Stimulated activated CD8-positive, alpha-beta memory T cell treated with anti-CD3 and anti-CD28 coated beads, Interleukin-4, amount 100 ng/mL, for 48 hours (primary cell): ENCODE data around the gene SNX25.
"Not testable (repeated sequence)": the region's sequence is repeated elsewhere in the genome, so short reads cannot be mapped to it uniquely, and the experiment has no call there.

Source experiments
- DNase-seq: peaks from one replicate; pipeline ENCODE4 v3.0.0-alpha.2; 2020

The SNX25 gene

GRCh38 chr4:185311113-185311888, 101.9 kb downstream of the SNX25 start:
- DNase-seq: no peak

DNA sequence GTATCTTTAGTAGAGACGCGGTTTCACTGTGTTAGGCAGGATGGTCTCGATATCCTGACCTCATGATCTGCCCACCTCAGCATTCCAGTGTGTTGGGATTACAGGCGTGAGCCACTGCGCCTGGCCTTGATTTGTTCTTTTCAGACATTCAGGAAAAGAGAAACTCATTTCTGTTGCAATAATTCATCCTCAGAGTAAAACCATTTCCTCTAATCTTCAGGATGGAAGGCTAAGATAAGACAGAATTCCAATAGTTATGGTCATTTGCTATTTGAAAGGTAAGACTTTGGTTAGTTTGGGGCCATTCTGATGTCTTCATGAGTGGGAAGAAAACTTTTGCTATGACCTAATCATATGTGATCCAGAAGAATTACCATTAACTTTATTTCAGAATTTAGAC, 103.3 kb downstream of the SNX25 start:
- DNase-seq: no peak

DNA sequence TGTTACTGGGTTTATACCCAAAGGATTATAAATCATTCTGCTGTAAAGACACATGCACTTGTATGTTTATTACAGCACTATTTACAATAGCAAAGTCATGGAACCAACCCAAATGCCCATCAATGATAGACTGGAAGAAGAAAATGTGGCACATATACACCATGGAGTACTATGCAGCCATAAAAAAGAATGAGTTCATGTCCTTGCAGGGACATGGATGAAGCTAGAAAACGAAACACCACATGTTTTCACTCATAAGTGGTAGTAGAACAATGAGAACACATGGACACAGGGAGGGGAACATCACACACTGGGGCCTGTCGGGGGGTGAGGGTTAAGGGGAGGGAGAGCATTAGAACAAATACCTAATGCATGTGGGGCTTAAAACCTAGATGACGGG, 108.1 kb downstream of the SNX25 start:
- not testable (repeated sequence) for DNase-seq

- DNase-seq: no peak
These were observed 108.5 kb downstream of the SNX25 start for GRCh38 chr4:185317880-185318279.

DNA sequence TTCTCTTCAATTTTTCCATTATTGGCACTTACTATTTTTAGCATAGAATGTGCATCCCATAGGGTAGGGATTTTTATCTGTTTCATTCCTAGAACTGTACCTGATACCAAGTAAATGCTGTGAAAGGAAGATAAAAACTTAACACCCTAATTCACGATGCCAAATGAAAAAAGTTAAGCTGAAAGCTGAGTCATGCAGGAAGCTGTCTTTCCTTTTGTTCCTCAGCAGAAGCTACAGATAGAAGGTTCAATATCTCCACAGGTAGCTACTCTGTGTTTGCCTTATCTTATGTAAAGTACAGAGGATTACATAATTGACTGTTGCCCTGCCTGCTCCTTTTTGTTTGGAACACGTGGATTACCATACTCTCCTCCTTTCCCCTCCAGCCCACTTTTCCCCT, 109.3 kb downstream of the SNX25 start:
- DNase-seq: no peak

- no peak for DNase-seq
These were observed 113.4 kb downstream of the SNX25 start for GRCh38 chr4:185322803-185323202.

GRCh38 chr4:185323606-185324005, 114.2 kb downstream of the SNX25 start:
- DNase-seq: no peak

GRCh38 chr4:185324361-185324760, 115.0 kb downstream of the SNX25 start:
- not testable (repeated sequence) for DNase-seq

DNA sequence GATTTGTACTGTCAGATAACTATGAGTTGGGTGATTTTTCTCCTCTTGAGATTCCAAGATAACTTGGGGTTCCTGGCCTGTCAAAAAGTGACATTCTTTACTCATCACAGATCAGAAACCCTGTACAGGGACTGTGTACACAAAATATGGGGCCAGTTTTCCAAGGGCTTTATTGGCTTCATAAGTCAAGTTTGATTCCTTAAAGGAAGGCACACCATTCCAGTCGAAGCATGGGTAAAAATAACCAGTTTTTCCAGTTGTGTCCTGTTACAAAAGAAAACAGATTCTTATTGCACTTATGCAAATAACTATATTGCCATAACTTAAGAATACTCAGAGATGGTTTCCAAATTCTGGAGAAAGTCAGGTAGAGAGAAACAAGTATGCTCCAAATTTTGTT, 116.3 kb downstream of the SNX25 start:
- DNase-seq: not testable (repeated sequence)

GRCh38 chr4:185328586-185328985, 119.2 kb downstream of the SNX25 start:
- no peak for DNase-seq

- DNase-seq: not testable (repeated sequence)
These were observed 120.6 kb downstream of the SNX25 start for GRCh38 chr4:185329879-185330510.

DNA sequence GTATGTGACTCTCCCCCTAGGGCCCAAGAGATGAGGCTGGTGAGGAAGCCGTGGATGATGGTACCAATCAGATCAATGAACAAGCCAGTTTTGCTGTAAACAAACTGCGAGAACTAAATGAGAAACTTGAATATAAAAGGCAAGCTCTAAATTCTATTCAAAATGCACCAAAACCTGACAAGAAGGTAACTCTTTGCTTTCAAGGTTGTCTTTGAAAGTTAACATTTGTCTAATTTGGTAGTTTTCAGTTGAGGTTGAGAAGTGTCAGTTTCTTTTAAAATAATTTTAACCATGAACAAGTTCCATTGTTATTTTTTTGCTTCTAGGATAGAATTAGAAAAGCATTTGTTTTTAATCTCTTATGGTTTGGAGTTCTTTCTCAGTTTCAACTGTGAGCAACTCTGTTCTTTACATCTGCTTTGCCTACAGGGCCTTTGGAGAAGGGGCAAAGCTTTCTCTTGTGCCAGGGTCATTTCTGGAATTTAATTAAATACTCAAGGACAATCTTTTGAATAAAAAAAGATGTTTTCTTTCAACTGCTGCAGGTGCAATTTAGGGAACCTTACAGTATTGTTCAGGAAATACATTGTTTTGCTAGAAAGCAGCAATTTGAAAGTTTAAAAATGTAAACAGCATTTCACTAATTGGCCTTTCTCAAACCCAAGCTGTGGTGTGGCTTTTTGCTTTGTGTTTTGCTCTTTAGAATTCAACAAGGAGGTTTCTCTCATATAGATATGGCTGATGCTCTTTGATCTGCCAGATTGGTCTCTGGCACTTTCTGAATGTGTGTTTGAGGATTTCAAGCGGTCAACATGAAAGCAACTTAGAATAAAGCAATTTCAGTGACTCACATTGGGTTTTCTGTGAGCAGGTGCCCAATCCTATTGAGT, 123.4 kb downstream of the SNX25 start:
- DNase-seq: no peak

GRCh38 chr4:185334326-185334725, 124.9 kb downstream of the SNX25 start:
- no peak for DNase-seq

- no peak for DNase-seq
These were observed 126.2 kb downstream of the SNX25 start for GRCh38 chr4:185335579-185335978.

DNA sequence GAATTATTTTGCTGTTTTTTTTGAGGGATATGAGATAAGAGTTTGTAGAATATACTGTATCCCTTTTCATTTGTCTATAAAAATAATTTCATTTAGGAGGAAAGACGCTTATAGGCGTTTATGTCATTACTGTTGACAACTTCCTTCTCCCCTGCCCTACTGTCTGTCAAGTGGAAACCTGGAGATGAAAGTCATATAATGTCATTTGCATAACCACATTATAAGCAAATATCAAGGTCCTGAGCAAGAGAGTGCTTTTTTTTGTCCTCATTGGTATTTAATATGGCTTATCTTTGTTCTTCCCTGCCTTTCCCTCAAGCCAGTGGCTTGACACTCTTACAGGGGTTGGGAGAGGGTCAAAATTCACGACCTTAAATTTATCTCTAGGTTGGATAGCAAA, 130.5 kb downstream of the SNX25 start:
- DNase-seq: no peak

DNA sequence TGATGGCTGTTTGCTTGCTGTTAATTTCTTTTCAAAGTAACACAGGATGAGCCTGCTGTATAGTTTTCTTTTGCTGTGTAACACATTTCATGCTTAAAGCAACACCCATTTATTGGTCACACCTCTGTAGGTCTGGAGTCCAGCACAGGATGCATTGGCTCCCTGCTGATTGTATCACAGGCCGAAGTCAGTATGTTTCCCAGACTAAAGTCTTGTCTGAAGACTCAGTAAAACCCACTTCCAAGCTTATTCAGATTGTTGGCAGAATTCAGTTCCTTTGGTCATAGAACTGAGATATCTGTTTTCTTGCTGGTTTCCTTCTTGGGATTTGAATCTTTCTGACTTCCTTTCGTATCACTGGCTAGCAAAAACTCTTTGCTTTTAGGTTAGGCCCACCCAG, 132.0 kb downstream of the SNX25 start:
- no peak for DNase-seq

DNA sequence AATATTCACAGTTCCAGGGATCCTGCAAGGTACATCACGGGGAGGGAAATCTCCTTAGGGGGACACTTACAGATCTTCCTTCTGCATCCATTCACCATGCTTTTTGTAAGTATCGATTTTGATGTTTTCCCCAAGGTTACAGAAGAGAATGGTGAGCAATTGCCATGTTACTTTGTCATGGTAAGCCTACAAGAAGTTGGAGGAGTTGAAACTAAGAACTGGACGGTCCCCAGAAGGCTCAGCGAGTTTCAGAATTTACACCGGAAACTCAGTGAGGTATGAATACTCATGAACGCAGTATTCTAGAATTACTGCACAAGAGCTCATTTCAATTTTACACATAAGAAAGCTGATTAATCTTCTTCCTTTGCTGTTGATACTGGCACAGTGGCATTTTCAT, 132.4 kb downstream of the SNX25 start:
- no peak for DNase-seq

GRCh38 chr4:185343726-185344581, 134.6 kb downstream of the SNX25 start:
- DNase-seq: peak; percentile 32

DNA sequence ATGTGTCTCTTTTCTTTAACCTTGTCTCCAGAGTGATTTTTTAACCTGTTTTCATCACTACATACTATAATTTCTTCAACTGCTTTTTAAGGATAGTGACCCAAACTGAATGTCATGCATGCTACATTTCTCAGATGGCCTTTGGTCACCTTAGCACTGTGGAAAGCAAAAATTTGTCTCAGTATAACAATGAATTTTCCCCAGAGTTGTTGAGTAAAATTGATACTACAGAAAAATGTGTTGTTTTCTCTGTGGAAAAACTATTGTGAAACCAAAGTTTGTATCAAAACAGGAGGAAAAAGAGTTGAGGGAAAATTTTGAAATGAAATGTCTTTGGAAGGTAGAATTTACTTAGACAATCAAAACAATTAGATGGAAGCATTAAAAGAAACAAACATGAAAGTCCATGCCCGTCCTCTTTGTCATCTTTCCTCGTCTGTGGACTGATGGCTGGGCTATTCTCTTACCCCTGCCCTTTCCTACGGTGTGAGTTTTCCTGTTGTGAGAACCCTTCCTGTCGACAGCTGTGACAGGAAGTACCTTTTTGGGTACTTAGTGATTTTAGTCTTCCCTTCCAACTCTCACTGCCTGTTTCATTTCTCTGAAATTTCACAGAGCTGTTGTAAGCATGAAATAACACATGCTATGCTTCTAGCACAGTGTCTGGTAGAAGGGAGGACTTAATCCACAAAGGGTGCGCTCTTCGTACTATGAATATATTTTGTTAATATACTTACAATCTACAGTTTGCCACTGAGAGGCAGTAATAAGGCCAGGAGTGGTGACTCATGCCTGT, 135.5 kb downstream of the SNX25 start:
- no peak for DNase-seq

DNA sequence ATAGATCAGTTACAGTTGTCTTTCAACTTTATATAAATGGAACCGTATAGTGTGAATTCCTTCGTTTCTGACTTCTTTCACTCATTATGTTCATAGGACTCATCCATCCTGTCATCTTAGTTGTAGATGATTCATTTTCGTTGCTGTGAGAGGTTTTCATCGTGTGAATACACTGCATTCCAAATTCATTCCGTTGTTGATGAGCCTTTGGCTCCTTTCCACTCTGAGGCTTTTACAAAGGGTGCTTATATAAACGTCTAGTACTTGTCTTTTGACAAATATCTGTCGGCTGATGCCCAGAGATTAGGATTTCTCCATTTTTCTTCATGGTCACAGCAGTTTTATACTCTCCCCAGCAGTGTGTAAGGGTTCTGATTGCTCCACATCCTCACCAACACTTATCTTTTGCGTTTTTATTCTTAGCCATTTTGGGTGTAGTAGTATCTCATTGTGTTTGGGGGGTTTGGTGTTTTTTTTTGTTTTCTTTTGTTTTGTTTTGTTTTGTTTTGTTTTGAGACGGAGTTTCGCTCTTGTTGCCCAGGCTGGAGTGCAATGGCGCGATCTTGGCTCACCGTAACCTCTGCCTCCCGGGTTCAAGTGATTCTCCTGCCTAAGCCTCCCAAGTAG, 137.7 kb downstream of the SNX25 start:
- DNase-seq: no peak

DNA sequence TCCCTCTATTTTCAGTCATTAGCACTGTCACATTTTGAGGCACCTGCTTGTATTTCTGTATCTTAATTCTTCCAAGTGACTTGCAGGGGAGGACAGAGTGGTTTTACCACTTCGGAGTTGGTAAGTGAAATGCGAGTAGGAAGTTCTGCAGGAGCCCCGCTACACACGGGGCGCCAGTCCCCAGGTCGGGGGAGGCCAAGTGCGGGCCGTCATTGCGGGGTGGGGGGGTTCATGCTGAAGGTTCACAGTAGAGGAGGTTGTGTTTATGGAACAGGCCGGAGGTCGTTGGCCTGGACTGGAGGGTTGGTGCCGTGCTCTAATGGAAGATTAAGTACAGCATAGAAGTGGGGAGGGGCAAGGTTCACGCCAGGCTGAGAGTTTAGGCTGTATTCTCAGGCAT, 142.3 kb downstream of the SNX25 start:
- DNase-seq: no peak
